Neutrophil (primary cell): ENCODE data around the gene ADAMTS2.

ENCODE experiments used
- H3K27ac ChIP-seq: fragments of 200-600 bp; sonication (generic); 2 replicates; pipeline ENCODE4 v1.5.1; 2016; ENCODE audit warnings: mild to moderate bottlenecking, moderate library complexity
- H3K27me3 ChIP-seq: fragments of 200-600 bp; sonication (generic); 2 replicates; pipeline ENCODE4 v1.6.0; 2016; ENCODE audit warnings: mild to moderate bottlenecking
- H3K36me3 ChIP-seq: fragments of 200-600 bp; sonication (generic); 2 replicates; pipeline ENCODE4 v1.5.1; 2017
- H3K4me1 ChIP-seq, 2 experiments: fragments of 200-600 bp in 1 of 2; sonication (generic) in 1 of 2; 1 replicate in 1 of 2; 2 replicates in 1 of 2; pipeline versions ENCODE4 v1.5.1 to v1.6.1; 2013 to 2016; ENCODE audit warnings: low read depth in 1 of 2, low read length in 1 of 2, mild to moderate bottlenecking in 1 of 2, moderate library complexity in 1 of 2; ENCODE audit not compliant: control insufficient read depth in 1 of 2, insufficient read depth in 1 of 2
- H3K4me3 ChIP-seq, 2 experiments: fragments of 200-600 bp in 1 of 2; sonication (generic) in 1 of 2; 1 replicate in 1 of 2; 2 replicates in 1 of 2; pipeline ENCODE4 v1.5.1; 2013 to 2016; ENCODE audit warnings: low read depth in 1 of 2, low read length in 1 of 2, mild to moderate bottlenecking in 1 of 2, moderate library complexity in 1 of 2
- H3K9me3 ChIP-seq: fragments of 200-600 bp; sonication (generic); 2 replicates; pipeline ENCODE4 v1.5.1; 2016
- TF ChIP-seq, protein P1 (sequence below): fragments of 200-600 bp; sonication (generic); IDR thresholded peaks from 2 replicates; pipeline ENCODE4 v1.5.1; 2016; ENCODE audit warnings: antibody characterized with exemption

The ADAMTS2 gene

GRCh38 chr5:179269781-179270543 lies 75.3 kb downstream of the ADAMTS2 start:
- Histone ChIP-seq H3K36me3 (no peaks in the 10 kb centered on the region), H3K9me3 (no peaks in the 10 kb centered on the region), H3K4me1 (no peaks in the 10 kb centered on the region), H3K27ac (no peak overlapping the region), H3K4me3 (no peak overlapping the region), H3K27me3 (peaks cover 16% of the 10 kb centered on the region)
- TF ChIP-seq, protein P1, sequence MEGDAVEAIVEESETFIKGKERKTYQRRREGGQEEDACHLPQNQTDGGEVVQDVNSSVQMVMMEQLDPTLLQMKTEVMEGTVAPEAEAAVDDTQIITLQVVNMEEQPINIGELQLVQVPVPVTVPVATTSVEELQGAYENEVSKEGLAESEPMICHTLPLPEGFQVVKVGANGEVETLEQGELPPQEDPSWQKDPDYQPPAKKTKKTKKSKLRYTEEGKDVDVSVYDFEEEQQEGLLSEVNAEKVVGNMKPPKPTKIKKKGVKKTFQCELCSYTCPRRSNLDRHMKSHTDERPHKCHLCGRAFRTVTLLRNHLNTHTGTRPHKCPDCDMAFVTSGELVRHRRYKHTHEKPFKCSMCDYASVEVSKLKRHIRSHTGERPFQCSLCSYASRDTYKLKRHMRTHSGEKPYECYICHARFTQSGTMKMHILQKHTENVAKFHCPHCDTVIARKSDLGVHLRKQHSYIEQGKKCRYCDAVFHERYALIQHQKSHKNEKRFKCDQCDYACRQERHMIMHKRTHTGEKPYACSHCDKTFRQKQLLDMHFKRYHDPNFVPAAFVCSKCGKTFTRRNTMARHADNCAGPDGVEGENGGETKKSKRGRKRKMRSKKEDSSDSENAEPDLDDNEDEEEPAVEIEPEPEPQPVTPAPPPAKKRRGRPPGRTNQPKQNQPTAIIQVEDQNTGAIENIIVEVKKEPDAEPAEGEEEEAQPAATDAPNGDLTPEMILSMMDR, result no peak

GRCh38 chr5:179268966-179269693 lies 76.1 kb downstream of the ADAMTS2 start:
- H3K9me3 ChIP-seq, result no peaks in the 10 kb centered on the region
- no peak overlapping the region for H3K4me3 ChIP-seq
- no peaks in the 10 kb centered on the region for H3K4me1 ChIP-seq
- no peaks in the 10 kb centered on the region for H3K36me3 ChIP-seq
- no peak overlapping the region for H3K27ac ChIP-seq
- TF ChIP-seq, protein P1, result no peak
- peaks cover 18% of the 10 kb centered on the region for H3K27me3 ChIP-seq

DNA sequence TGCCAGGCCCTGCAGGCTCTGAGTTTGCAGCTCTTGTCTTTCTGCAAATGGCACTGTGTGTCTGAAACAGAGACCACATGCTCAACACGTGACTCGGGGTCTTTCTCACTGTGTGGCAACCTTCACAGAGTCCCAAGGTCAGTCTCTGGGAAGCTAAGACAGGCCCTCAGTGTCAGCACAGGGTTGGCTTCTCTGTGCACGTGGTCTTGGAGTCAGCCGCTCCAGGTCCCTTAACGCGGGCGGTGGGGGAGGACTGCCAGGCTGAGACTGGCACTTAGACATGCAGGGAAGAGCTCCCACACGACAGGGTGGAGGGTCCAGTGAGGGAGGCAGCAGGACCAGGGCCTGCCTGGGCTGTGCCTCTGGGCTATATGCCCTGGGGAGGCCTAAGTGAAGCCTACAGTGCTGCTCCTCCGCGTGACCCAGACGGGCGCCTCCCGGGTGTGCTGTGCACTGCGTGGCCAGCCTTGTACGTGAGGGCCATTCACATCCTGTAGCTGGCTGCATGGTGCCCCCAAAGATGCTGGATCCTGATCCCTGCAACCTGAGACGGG lies 76.8 kb downstream of the ADAMTS2 start:
- Histone ChIP-seq H3K36me3 (no peaks in the 10 kb centered on the region), H3K9me3 (no peaks in the 10 kb centered on the region), H3K4me1 (no peaks in the 10 kb centered on the region), H3K27ac (no peak overlapping the region), H3K4me3 (no peak overlapping the region), H3K27me3 (peaks cover 18% of the 10 kb centered on the region)
- TF ChIP-seq, protein P1, result no peak

DNA sequence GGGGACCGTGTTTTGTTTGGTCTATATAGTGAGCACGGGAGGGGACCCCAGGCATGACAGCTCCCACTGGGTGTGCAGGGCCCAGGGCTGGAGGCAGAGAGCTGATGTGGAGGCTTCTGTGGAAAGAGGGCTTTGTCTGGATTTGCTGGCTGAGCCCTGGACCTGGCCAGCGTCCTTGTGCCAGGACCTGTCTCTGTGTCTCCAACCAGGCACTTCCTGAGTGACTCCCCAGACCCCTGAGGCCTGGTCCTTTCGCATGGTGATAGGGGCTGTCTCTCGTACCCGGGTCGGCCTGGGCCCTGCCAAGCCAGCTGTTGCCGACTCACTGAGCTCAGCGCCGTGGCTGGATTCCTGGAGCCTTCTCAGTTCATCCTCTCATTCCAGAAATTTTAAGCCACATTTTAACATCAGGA lies 77.6 kb downstream of the ADAMTS2 start:
- Histone ChIP-seq H3K4me3 (no peak overlapping the region), H3K27me3 (peaks cover 18% of the 10 kb centered on the region), H3K27ac (no peak overlapping the region), H3K4me1 (no peaks in the 10 kb centered on the region), H3K9me3 (no peaks in the 10 kb centered on the region), H3K36me3 (no peaks in the 10 kb centered on the region)
- TF ChIP-seq, protein P1, result no peak

GRCh38 chr5:179267071-179267670 lies 78.1 kb downstream of the ADAMTS2 start:
- Histone ChIP-seq H3K4me1 (no peaks in the 10 kb centered on the region), H3K9me3 (no peaks in the 10 kb centered on the region), H3K36me3 (no peaks in the 10 kb centered on the region), H3K27ac (no peak overlapping the region), H3K4me3 (no peak overlapping the region), H3K27me3 (peaks cover 18% of the 10 kb centered on the region)
- TF ChIP-seq, protein P1, result no peak
